Vagina (tissue), 2 donors: ENCODE measurements around the gene ZMYND10. TPM values are rescaled to one million over a fixed set of nuclear protein-coding genes. Genes with fewer than 3 reads are reported as not detected.
A peak's percentile ranks its signal among the peaks of the same experiment; 100 is the strongest.

Source experiments
- DNase-seq, 2 donors: peaks; one replicate each; pipeline ENCODE4 v3.0.0-alpha.2; 2017; ENCODE audit errors: extremely low spot score in 2 of 2
- H3K27ac ChIP-seq: fragments of 200-600 bp; sonication (generic); one replicate; pipeline ENCODE4 v1.5.1; 2019
- H3K27me3 ChIP-seq: fragments of 200-600 bp; sonication (generic); one replicate; pipeline ENCODE4 v1.5.1; 2019
- H3K36me3 ChIP-seq, 2 donors: fragments of 200-600 bp; sonication (generic); one replicate each; pipeline ENCODE4 v1.5.1; 2017 to 2019
- H3K4me1 ChIP-seq: fragments of 200-600 bp; sonication (generic); one replicate; pipeline ENCODE4 v1.5.1; 2019
- H3K4me3 ChIP-seq, 2 donors: fragments of 200-600 bp; sonication (generic); 1 replicate in 1 of 2; 2 replicates in 1 of 2; pipeline ENCODE4 v1.5.1; 2016 to 2019
- H3K9me3 ChIP-seq: fragments of 200-600 bp; sonication (generic); one replicate; pipeline ENCODE4 v1.5.1; 2019
- CTCF ChIP-seq, 3 experiments: fragments of 450-650 bp in 2 of 3; fragments of 200-600 bp in 1 of 3; sonication (generic) in 1 of 3; IDR thresholded peaks; one replicate each; pipeline ENCODE4 v1.5.1; 2017 to 2019; ENCODE audit warnings: antibody characterized with exemption in 3 of 3, mild to moderate bottlenecking in 2 of 3, moderate library complexity in 2 of 3
- POLR2A ChIP-seq, 2 donors: fragments of 450-650 bp; IDR thresholded peaks; one replicate each; pipeline ENCODE4 v1.6.1; 2017; ENCODE audit warnings: antibody characterized with exemption in 2 of 2, mild to moderate bottlenecking in 2 of 2, moderate library complexity in 2 of 2
- POLR2AphosphoS5 ChIP-seq, 2 donors: sonication (generic); formaldehyde crosslinking; IDR thresholded peaks; one replicate each; pipeline ENCODE4 v1.9.0; 2017; ENCODE audit warnings: antibody characterized with exemption in 2 of 2, mild to moderate bottlenecking in 2 of 2, low read depth in 1 of 2; ENCODE audit not compliant: insufficient read depth in 1 of 2
- intact Hi-C: fragments of 100-400 bp; cut with DNase I; formaldehyde crosslinking; loops from one replicate; pipeline ENCODE4 v1.15.1; 2023
- total RNA-seq: library from RNA; depleted of rRNA; stranded (reverse); fragments of >200 nt; gene quantifications from one replicate; pipeline ENCODE4 v1.2.3, GENCODE V29; 2016

Gene ZMYND10
- total RNA-seq, 1 donor from 2014 or later, result 0.74 TPM

- DNase-seq, result no peak
- H3K4me3 ChIP-seq, result peak overlapping the region in 1 of 2 donors; percentile 84
- intact Hi-C loops, result no loop called here
- no peaks in the 10 kb centered on the region for H3K27me3 ChIP-seq
- no peaks in the 10 kb centered on the region for H3K9me3 ChIP-seq
- H3K27ac ChIP-seq, result peak overlapping the region; percentile 68
- TF ChIP-seq POLR2AphosphoS5 (IDR thresholded peaks at IDR 0.05; ENCODE audit: insufficient read depth in 1 of 2, low read depth in 1 of 2), result no peak
- no peak for TF ChIP-seq POLR2A (IDR thresholded peaks at IDR 0.05)
- no peak for TF ChIP-seq CTCF (IDR thresholded peaks at IDR 0.05)
- H3K36me3 ChIP-seq, result peaks cover 0 to 27% of the 10 kb centered on the region in 2 donors
- peaks cover 37% of the 10 kb centered on the region for H3K4me1 ChIP-seq
These were observed 52.3 kb downstream of the ZMYND10 start for GRCh38 chr3:50293079-50293801.

- H3K36me3 ChIP-seq, result peaks cover 0 to 34% of the 10 kb centered on the region in 2 donors
- H3K4me3 ChIP-seq, result peak within 1 kb of the TSS; percentile 77 to 84
- H3K27ac ChIP-seq, result peak within 1 kb of the TSS; percentile 68
- H3K4me1 ChIP-seq, result peaks cover 29% of the 10 kb centered on the region
- peak in 1 of 2 donors; percentile 98 for DNase-seq
- intact Hi-C loops, result no loop called here
- TF ChIP-seq CTCF (IDR thresholded peaks at IDR 0.05), result peak in 1 of 3 experiments; percentile 14
- peak; percentile 83 to 99 for TF ChIP-seq POLR2AphosphoS5 (IDR thresholded peaks at IDR 0.05; ENCODE audit: insufficient read depth in 1 of 2, low read depth in 1 of 2)
- peak in 1 of 2 donors; percentile 41 for TF ChIP-seq POLR2A (IDR thresholded peaks at IDR 0.05)
- H3K27me3 ChIP-seq, result no peaks in the 10 kb centered on the region
- H3K9me3 ChIP-seq, result no peaks in the 10 kb centered on the region
These were observed 53.1 kb downstream of the ZMYND10 start, which contains the start of gene IFRD2 for GRCh38 chr3:50292159-50293078. Gene IFRD2 (minus strand): TSS chr3:50292429. CDS start chr3:50292274, 155 bp downstream.

Other genes with a start within 250 kb of the ZMYND10 start
- gene SEMA3F, start 190.4 kb downstream of the ZMYND10 start, total RNA-seq, result 78.1 TPM
- not detected for gene GNAT1, start 154.1 kb downstream of the ZMYND10 start, total RNA-seq
- 2.0 TPM for gene SLC38A3, start 140.5 kb downstream of the ZMYND10 start, total RNA-seq
- gene GNAI2, start 109.5 kb downstream of the ZMYND10 start, total RNA-seq, result 244 TPM
- gene SEMA3B, start 76.6 kb downstream of the ZMYND10 start, total RNA-seq, result 32.9 TPM
- gene LSMEM2, start 66.6 kb downstream of the ZMYND10 start, total RNA-seq, result not detected
- gene IFRD2, start 53.3 kb downstream of the ZMYND10 start, total RNA-seq, result 37.3 TPM
- gene HYAL3, start 46.3 kb downstream of the ZMYND10 start, total RNA-seq, result 8.1 TPM
- gene NAA80, start 46.3 kb downstream of the ZMYND10 start, total RNA-seq, result 10.1 TPM
- gene HYAL1, start 42.2 kb downstream of the ZMYND10 start, total RNA-seq, result 17.7 TPM
- gene HYAL2, start 23.0 kb downstream of the ZMYND10 start, total RNA-seq, result 173 TPM
- 11.8 TPM for gene TUSC2, start 17.5 kb downstream of the ZMYND10 start, total RNA-seq
- 69.0 TPM for gene RASSF1, start 4.9 kb downstream of the ZMYND10 start, total RNA-seq
- 17.2 TPM for gene NPRL2, start 5.0 kb upstream of the ZMYND10 start, total RNA-seq
- 11.5 TPM for gene CYB561D2, start 5.1 kb upstream of the ZMYND10 start, total RNA-seq
- gene TMEM115, start 13.8 kb upstream of the ZMYND10 start, total RNA-seq, result 51.1 TPM
- gene CACNA2D2, start 157.9 kb upstream of the ZMYND10 start, total RNA-seq, result 2.5 TPM
- 10.8 TPM for gene C3orf18, start 222.0 kb upstream of the ZMYND10 start, total RNA-seq
- gene HEMK1, start 223.8 kb upstream of the ZMYND10 start, total RNA-seq, result 3.4 TPM